ENCODE measurements around the gene PGBD5.
"Not testable (repeated sequence)": the region's sequence is repeated elsewhere in the genome, so short reads cannot be mapped to it uniquely, and the experiment has no call there.

PGBD5 gene

DNA sequence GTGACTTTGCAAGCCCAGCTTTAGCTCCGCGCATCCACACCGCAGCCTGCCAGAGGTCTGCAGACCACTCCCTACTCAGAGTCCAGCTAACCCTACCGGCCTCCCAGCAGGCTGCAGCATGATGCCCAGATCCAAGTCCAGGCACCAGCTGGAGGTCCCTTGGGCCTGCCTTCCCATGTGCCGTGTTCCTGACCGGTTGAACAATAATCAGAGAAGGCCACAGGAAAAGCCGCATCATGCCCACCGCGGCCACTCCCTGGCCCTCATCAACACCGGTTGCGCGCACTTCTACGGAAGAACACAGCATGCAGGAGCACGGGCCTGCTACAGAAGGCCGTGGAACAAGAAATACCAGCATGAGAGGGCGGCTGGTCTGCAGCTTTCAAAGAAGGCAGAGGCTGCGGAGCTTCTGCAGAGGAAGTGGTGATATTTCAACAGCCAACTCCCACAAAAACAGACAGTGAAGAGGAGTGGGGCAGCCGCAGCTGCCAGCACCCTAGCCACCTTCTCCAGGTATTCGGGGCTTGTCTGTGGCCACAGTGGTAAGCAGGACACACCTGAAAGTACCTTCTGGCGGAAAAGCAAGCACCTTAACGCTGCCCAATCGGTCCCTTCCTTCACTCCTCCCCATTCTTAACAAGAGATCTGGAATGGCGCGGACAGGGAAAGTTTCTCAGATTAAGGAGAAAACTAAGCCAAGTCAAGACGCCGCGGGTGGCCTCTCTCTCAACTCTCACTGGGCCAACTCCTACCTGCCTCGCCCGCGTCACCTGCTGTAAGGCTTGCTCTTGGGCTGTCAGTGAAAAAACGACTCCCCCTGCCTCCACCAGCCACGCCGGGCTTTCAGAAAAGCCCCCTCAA lies 1.5 kb downstream of the PGBD5 start:
- Histone ChIP-seq H3K27me3 (ENCODE audit: insufficient read depth, low read length) (peaks cover 36% of the 10 kb centered on the region), H3K9me3 (ENCODE audit: insufficient read depth, low read depth, low read length) (no peaks in the 10 kb centered on the region), H3K27ac (ENCODE audit: low read depth, low read length) (no peak overlapping the region), H3K4me1 (ENCODE audit: insufficient read depth, low read length) (peaks cover 63% of the 10 kb centered on the region), H3K9ac (ENCODE audit: low read depth, low read length) (0 out of 2 replicates have a peak overlapping the region, but pooled peaks have one; percentile 29), H3K4me3 (ENCODE audit: low read length) (peak overlapping the region; percentile 60), H3K36me3 (ENCODE audit: insufficient read depth, low read length) (no peaks in the 10 kb centered on the region)
- 7% methylated on average over 33 of the region's 33 CpGs for WGBS

DNA sequence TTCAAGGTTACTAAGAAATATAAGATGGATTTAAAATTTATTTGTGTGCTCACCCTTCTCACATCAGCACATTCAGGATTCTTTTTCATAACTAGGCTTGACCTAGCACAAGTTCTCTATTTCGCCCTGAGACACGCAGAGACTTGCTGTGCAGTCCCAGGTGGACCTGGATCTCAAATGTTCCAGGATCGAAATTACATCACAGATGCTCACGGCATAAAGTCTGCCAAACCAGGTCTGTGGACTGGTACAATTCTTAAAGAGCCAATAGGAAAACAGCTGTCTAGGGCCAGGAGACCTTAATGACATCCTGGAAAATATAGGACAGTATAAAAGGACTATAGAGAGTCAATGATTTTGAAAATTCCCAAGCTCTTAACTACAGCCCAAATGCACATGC lies 2.2 kb downstream of the PGBD5 start:
- Histone ChIP-seq H3K9ac (ENCODE audit: low read depth, low read length) (no peak overlapping the region), H3K27me3 (ENCODE audit: insufficient read depth, low read length) (peaks cover 36% of the 10 kb centered on the region), H3K4me3 (ENCODE audit: low read length) (peak overlapping the region; percentile 60), H3K36me3 (ENCODE audit: insufficient read depth, low read length) (no peaks in the 10 kb centered on the region), H3K27ac (ENCODE audit: low read depth, low read length) (no peak overlapping the region), H3K4me1 (ENCODE audit: insufficient read depth, low read length) (peaks cover 57% of the 10 kb centered on the region), H3K9me3 (ENCODE audit: insufficient read depth, low read depth, low read length) (no peaks in the 10 kb centered on the region)
- 84% methylated on average over 4 of the region's 4 CpGs for WGBS

DNA sequence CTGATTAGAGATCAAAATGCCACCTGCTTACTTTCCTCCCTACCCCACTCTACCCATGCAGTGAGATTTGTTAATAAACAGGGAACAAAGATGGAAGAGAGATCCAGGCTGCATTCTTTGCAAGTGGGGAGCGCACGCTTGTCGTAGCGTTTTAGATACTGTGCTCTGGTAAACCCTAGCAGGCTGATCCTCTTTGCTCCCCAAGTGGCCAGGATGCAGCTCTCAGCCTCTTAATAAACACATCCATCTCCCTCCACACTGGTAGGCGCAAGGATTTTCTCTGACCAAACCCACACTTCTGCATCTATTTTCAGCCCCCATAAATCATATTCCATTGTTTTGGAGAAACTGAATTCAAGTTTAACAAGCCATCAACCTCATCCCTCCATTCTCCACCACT lies 2.9 kb downstream of the PGBD5 start:
- no peaks in the 10 kb centered on the region for H3K9me3 ChIP-seq (ENCODE audit: insufficient read depth, low read depth, low read length)
- H3K4me1 ChIP-seq (ENCODE audit: insufficient read depth, low read length), result peaks cover 50% of the 10 kb centered on the region
- no peaks in the 10 kb centered on the region for H3K36me3 ChIP-seq (ENCODE audit: insufficient read depth, low read length)
- peaks cover 36% of the 10 kb centered on the region for H3K27me3 ChIP-seq (ENCODE audit: insufficient read depth, low read length)
- no peak overlapping the region; the same call in 1 of the 2 replicates for H3K4me3 ChIP-seq (ENCODE audit: low read length)
- WGBS, result 74% methylated on average over 5 of the region's 5 CpGs
- no peak overlapping the region for H3K27ac ChIP-seq (ENCODE audit: low read depth, low read length)
- H3K9ac ChIP-seq (ENCODE audit: low read depth, low read length), result no peak overlapping the region

DNA sequence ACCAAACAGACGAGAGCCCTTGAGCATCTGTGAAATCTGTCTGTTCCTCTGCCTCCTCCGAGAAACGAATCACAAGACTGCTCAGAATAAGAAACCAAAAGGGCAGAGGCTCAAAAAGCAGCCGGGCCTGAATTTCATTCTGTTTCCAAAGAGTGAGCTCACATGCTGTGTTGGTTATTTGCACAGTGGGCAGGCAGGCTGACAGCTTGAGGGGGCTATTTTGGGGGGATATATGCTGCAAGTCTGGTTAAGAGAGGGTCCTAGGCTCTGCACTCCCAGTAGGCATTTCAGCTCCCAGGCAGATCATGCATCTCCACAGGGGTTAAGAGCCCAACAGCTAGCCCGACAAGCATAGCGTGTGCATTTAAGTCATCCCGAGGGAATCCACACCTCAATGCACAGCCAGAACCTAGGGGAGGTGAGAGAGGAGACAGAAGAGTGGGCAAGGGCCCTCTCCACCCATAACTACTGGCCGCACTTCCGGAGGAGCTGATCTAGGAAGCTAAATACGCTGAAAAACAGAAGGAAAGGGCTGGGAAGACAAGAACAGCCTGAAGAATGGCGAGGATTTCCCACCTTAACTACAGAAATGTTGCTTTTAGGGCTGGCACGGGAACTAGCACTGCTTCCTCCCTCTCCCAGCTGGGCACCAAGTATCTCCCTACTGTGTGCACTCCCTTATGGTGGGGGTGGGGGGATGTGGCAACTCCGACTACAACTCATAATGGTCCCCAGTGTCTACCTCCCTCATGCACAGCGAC lies 3.7 kb downstream of the PGBD5 start:
- H3K4me3 ChIP-seq (ENCODE audit: low read length), result peak overlapping the region; percentile 15; the same call in 1 of the 2 replicates
- peaks cover 36% of the 10 kb centered on the region for H3K27me3 ChIP-seq (ENCODE audit: insufficient read depth, low read length)
- peaks cover 43% of the 10 kb centered on the region for H3K4me1 ChIP-seq (ENCODE audit: insufficient read depth, low read length)

DNA sequence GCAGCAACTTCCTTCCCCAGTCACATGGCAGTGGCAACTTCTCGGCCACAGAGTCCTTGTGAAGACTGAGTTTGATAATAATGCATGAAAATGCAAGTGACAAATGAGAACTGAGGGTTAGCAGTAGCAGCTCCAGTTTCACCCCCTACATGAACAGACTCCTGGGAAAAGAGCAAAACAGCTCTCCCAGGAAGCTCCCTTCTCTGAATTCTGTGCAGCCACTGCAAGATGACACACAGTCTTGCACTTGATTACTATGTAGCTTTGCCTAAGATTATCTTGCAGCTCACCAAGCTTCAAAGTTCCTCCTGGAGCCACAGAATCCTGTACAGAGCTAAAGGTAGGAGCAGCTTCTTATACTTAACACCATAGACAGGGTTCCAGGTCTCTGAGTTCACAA lies 4.7 kb downstream of the PGBD5 start:
- H3K4me1 ChIP-seq (ENCODE audit: insufficient read depth, low read length), result peaks cover 35% of the 10 kb centered on the region
- no peak overlapping the region for H3K4me3 ChIP-seq (ENCODE audit: low read length)
- no peak overlapping the region for H3K9ac ChIP-seq (ENCODE audit: low read depth, low read length)
- peaks cover 33% of the 10 kb centered on the region for H3K27me3 ChIP-seq (ENCODE audit: insufficient read depth, low read length)
- H3K27ac ChIP-seq (ENCODE audit: low read depth, low read length), result no peak overlapping the region
- H3K9me3 ChIP-seq (ENCODE audit: insufficient read depth, low read depth, low read length), result no peaks in the 10 kb centered on the region
- WGBS, result 100% methylated on average over 1 of the region's 1 CpG
- no peaks in the 10 kb centered on the region for H3K36me3 ChIP-seq (ENCODE audit: insufficient read depth, low read length)

More for the DNA sequence above, 3.7 kb downstream of the PGBD5 start:
- Histone ChIP-seq H3K9me3 (ENCODE audit: insufficient read depth, low read depth, low read length) (no peaks in the 10 kb centered on the region), H3K9ac (ENCODE audit: low read depth, low read length) (no peak overlapping the region), H3K27ac (ENCODE audit: low read depth, low read length) (no peak overlapping the region; the same call in 1 of the 2 replicates), H3K36me3 (ENCODE audit: insufficient read depth, low read length) (no peaks in the 10 kb centered on the region)
- 30% methylated on average over 11 of the region's 14 CpGs for WGBS

DNA sequence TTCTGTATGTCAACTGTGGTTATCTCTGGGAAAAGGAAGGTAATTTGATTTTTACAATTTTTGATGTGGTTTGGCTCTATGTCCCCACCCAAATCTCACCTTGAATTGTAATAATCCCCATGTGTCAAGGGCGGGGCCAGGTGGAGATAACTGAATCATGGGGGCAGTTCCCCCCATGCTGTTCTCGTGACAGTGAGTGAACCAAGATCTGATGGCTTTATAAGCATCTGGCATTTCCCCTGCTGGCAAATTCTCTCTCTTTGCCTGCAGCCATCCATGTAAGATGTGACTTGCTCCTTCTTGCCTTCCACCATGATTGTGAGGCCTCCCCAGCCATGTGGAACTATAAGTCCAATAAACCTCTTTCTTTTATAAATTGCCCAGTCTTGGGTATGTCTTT lies 5.8 kb downstream of the PGBD5 start:
- not testable (repeated sequence) for H3K4me3 ChIP-seq (ENCODE audit: low read length)

DNA sequence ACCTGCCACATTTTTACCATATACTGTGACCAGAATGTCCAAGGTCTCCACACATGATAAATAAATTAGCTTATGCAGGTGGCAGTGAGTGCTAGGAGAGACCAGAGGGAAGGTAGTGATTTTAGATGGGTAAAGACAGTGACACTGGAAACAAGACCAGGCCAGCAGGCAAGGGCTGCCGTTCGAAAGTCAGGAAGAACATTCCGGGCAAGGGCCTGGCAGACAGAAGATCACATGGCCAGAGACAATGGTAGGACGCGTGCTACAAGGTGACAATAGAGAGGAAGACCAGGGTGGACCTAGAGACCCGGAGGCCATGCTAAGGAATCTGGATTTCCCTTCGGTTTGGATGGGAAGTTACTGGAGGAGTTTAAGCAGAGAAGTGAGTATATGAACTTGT lies 9.7 kb downstream of the PGBD5 start:
- Histone ChIP-seq H3K4me3 (ENCODE audit: low read length) (no peak overlapping the region), H3K27ac (ENCODE audit: low read depth, low read length) (no peak overlapping the region), H3K9me3 (ENCODE audit: insufficient read depth, low read depth, low read length) (no peaks in the 10 kb centered on the region), H3K9ac (ENCODE audit: low read depth, low read length) (no peak overlapping the region), H3K36me3 (ENCODE audit: insufficient read depth, low read length) (no peaks in the 10 kb centered on the region), H3K4me1 (ENCODE audit: insufficient read depth, low read length) (peaks cover 2% of the 10 kb centered on the region), H3K27me3 (ENCODE audit: insufficient read depth, low read length) (no peaks in the 10 kb centered on the region)
- 92% methylated on average over 7 of the region's 7 CpGs for WGBS

More for the DNA sequence above, 5.8 kb downstream of the PGBD5 start:
- H3K9me3 ChIP-seq (ENCODE audit: insufficient read depth, low read depth, low read length); H3K9ac ChIP-seq (ENCODE audit: low read depth, low read length); H3K36me3 ChIP-seq (ENCODE audit: insufficient read depth, low read length); H3K27ac ChIP-seq (ENCODE audit: low read depth, low read length): not testable (repeated sequence)
- H3K4me1 ChIP-seq (ENCODE audit: insufficient read depth, low read length), result peaks cover 35% of the 10 kb centered on the region
- WGBS, result 98% methylated on average over 2 of the region's 2 CpGs
- peaks cover 32% of the 10 kb centered on the region for H3K27me3 ChIP-seq (ENCODE audit: insufficient read depth, low read length)

DNA sequence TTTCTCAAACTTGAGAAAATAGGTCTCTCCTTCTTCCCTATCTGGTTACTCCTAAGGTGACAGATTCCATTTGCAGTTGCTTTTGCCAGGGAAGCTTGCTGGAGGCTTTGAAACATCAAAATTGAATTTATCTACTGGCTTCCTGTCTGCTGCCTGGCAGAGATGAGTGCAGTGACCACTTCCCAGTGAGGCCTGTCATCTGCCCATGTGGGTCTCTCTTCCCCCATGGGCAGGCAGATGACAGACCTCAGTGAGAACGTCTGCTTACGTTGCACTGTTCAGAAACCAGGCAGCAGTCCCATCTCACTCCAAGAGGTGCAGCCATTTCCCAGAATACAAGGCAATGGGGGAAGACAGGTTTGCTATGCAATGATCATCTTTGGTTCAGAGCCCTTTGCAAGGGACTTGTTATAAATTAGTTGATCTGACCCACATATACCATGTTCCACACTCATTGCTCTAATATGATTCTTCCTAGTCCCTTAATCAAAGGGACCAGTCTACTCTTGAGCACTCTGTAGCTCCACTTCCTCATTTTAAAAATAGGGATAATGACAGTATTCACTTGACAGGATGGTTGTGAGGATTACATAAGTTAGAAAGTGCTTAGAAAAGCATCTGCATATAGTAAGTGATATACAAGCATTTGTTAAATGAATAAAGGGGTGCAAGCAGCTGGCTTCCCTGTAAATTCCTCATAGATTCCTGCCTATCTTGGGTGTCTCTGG lies 10.6 kb downstream of the PGBD5 start:
- WGBS, result 88% methylated on average over 2 of the region's 2 CpGs
- Histone ChIP-seq H3K4me1 (ENCODE audit: insufficient read depth, low read length) (no peaks in the 10 kb centered on the region; the same call in 1 of the 2 replicates), H3K4me3 (ENCODE audit: low read length) (no peak overlapping the region), H3K36me3 (ENCODE audit: insufficient read depth, low read length) (no peaks in the 10 kb centered on the region), H3K27ac (ENCODE audit: low read depth, low read length) (no peak overlapping the region), H3K9me3 (ENCODE audit: insufficient read depth, low read depth, low read length) (no peaks in the 10 kb centered on the region), H3K9ac (ENCODE audit: low read depth, low read length) (no peak overlapping the region), H3K27me3 (ENCODE audit: insufficient read depth, low read length) (no peaks in the 10 kb centered on the region)

DNA sequence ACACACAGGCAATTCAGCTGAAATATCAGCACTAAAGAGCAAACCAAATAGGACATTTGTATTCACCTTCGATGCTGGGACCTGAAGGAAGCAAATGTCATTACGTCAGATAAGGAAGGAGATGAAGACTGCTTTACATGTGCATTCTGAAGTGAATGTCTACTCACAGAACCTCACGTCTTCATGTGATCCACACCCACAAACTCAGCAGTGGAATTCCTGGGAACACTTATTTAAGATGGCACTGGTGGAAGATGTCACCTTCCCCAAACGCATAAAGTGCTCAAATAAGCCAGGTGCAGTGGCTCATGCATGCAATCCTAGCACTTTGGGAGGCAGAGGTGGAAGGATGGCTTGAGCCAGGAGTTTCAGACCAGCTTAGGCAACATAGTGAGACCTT lies 11.4 kb downstream of the PGBD5 start:
- no peaks in the 10 kb centered on the region for H3K27me3 ChIP-seq (ENCODE audit: insufficient read depth, low read length)
- H3K4me1 ChIP-seq (ENCODE audit: insufficient read depth, low read length), result no peaks in the 10 kb centered on the region; the same call in 1 of the 2 replicates
- no peak overlapping the region for H3K4me3 ChIP-seq (ENCODE audit: low read length)
- H3K36me3 ChIP-seq (ENCODE audit: insufficient read depth, low read length), result no peaks in the 10 kb centered on the region
- H3K27ac ChIP-seq (ENCODE audit: low read depth, low read length), result no peak overlapping the region
- H3K9me3 ChIP-seq (ENCODE audit: insufficient read depth, low read depth, low read length), result no peaks in the 10 kb centered on the region
- H3K9ac ChIP-seq (ENCODE audit: low read depth, low read length), result no peak overlapping the region
- 95% methylated on average over 4 of the region's 4 CpGs for WGBS

DNA sequence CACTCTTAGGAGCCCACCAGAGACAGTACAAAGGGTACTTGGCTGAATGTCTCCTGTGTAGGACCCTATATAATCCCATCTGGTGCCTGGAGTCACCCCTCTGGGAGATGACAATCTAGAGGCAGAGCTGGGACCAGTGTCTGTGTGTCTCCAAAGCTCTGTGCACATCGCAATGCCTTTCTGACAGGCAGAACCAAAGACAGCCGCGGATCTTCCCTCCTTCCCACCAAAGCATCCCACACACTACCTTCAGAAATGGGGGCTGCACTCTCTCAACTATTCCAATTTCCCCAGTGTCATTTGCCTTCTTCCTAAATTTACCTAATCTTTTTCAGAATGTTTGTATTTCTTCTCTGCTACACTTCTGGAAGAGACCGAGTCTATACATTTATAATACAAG lies 12.0 kb downstream of the PGBD5 start:
- H3K9me3 ChIP-seq (ENCODE audit: insufficient read depth, low read depth, low read length), result no peaks in the 10 kb centered on the region
- H3K36me3 ChIP-seq (ENCODE audit: insufficient read depth, low read length), result no peaks in the 10 kb centered on the region
- no peak overlapping the region for H3K27ac ChIP-seq (ENCODE audit: low read depth, low read length)
- no peak overlapping the region for H3K9ac ChIP-seq (ENCODE audit: low read depth, low read length)
- no peaks in the 10 kb centered on the region for H3K27me3 ChIP-seq (ENCODE audit: insufficient read depth, low read length)
- no peak overlapping the region for H3K4me3 ChIP-seq (ENCODE audit: low read length)
- WGBS, result 93% methylated on average over 4 of the region's 4 CpGs
- H3K4me1 ChIP-seq (ENCODE audit: insufficient read depth, low read length), result no peaks in the 10 kb centered on the region; the same call in 1 of the 2 replicates

DNA sequence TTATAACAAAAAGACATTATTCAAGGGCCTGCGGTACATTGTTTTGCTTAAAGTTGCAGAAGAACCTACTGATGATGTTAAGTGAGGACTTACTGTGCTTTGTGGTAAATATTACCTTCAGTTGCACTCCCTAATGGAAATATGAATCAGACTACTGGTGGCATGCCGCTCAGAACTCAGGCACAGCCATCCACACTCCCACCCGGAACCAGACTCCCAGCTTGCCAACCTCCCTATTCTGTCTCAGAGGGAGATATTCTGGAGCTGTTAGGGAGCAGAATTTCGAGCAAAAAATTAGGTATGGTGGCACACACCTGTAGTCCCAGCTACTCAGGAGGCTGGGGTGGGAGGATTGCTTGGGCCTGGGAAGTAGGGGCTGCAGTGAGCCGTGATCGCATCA lies 13.1 kb downstream of the PGBD5 start:
- 96% methylated on average over 6 of the region's 6 CpGs for WGBS
- no peak overlapping the region for H3K4me3 ChIP-seq (ENCODE audit: low read length)
- H3K4me1 ChIP-seq (ENCODE audit: insufficient read depth, low read length), result no peaks in the 10 kb centered on the region; the same call in 1 of the 2 replicates
- H3K9ac ChIP-seq (ENCODE audit: low read depth, low read length), result no peak overlapping the region
- no peaks in the 10 kb centered on the region for H3K36me3 ChIP-seq (ENCODE audit: insufficient read depth, low read length)
- no peaks in the 10 kb centered on the region for H3K9me3 ChIP-seq (ENCODE audit: insufficient read depth, low read depth, low read length)
- no peaks in the 10 kb centered on the region for H3K27me3 ChIP-seq (ENCODE audit: insufficient read depth, low read length)
- no peak overlapping the region for H3K27ac ChIP-seq (ENCODE audit: low read depth, low read length)
